GM19397 (cell line): ENCODE data around the gene ITPR1.

Source experiments
- ATAC-seq: cut with Tn5 transposase; IDR thresholded peaks from one replicate; pipeline ENCODE4 v1.9.1; 2021; ENCODE audit warnings: mild to moderate bottlenecking, moderate library complexity; ENCODE audit not compliant: unreplicated experiment

The ITPR1 gene

DNA sequence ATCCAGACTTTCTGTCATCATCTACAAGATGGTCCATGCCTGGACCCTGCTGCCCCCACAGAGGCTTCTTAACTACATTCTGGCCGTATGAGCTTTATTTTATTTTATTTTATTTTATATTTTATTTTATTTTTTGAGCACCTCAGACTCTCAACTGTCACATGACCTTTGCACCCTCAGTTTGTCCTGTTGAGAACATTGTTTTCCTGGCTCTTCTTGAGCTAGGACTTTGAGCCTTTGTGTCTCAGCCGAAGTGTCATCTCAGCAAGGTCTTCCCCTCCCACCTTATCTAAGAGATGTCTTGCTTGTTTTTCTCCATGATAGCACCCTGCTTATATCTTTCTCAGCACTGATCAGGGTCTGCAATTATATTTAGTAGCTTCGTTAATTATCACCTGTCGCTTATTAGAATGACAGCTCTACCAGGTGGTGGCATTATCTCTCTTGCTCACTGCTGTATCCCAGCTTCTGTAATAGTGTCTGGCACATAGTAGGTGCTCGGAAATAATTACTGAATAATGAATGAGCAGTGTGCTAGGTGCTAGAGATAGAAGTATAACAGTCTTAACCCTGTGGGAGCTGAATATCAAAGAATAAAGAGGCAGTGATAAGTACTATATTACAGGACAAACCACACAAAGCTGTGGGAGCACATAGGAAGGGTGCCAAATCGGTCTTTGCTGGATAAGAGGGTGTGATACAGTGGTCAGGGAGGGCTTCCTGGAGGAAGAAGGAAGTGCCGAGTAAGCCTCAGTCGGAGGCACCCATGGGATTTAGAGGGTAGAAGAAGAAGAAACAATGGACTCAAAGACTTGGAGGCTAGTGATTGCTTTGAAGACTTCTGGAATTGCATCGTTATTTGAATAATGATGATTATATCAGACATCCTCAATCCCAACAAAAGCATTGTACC, 136.2 kb downstream of the ITPR1 start:
- no peak for ATAC-seq

DNA sequence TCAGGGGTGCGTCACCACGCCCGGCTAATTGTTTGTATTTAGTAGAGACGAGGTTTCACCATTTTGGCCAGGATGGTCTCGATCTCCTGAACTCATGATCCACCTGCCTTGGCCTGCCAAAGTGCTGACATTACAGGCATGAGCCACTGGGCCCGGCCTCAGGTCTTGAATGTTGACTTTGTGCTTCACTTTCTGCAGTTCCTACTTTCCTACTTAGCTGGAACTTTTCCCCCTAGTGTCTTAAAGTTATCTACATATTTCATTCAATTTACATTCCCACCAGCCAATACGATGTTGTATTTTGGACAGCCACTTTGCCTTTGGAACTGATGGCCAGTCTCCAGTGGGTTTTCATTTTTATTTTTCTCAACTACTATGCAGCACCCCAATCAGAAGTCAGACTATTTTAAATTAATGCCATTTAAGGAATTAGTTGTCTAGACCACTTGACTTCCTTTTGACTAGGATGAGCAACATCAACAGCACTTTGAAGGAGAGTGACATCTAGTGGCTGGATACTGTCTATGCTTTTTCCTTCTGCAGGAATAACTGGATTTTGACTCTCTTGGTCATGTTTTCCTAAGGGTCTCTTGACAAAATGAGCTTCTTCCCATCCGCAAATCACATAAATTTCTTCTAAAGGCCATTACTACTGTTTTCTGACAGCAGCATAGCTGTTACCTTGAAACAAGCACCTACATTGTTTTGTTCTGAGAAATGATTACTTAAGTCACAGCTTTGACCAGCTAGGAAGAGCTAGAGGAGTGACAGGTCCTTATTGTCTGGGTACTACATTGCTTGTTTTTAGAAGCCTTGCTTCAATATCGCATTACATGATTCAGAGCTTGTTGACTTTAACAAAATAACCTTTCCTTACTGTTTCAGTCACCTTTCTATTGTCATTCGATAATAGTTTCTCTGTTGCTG, 140.2 kb downstream of the ITPR1 start:
- ATAC-seq = no peak

DNA sequence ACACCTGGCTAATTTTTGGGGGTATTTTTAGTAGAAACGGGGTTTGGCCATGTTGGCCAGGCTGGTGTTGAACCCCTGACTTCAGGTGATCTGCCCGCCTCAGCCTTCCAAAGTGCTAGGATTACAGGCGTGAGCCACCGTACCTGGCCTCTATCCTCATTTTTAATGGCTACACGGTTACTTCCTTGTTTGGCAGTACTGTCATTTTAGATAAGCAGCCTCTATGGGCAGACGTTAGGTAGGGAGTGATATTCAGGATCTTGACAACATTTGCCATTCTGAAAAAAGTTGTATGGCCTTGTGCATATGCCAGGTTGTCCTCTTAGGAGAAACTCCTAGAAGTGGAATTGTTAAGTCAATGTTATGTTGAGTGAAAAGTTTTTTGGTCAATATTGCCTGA, 141.7 kb downstream of the ITPR1 start:
- ATAC-seq = no peak

DNA sequence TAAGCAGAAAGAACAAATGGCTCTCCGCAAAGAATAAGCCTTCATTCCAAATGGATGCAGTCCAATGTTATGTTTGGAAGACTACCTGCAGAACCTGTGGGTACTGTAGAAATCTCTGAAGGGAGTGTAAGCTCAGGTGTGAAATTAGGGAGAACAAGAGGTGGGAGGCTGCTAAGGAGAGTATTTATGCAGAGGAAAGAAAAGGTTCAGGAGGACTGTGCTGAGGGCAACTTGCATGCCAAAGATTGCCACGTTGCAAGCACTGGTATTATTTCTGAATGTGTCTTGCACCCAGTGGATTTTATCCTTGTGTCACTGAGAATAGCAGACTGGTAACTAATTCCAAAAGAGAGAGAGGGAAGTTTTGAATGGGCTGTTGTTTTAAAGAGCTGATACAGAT, 144.1 kb downstream of the ITPR1 start:
- no peak for ATAC-seq

GRCh38 chr3:4641863-4642563, 148.9 kb downstream of the ITPR1 start:
- no peak for ATAC-seq

GRCh38 chr3:4642611-4643010, 149.5 kb downstream of the ITPR1 start:
- ATAC-seq = no peak

DNA sequence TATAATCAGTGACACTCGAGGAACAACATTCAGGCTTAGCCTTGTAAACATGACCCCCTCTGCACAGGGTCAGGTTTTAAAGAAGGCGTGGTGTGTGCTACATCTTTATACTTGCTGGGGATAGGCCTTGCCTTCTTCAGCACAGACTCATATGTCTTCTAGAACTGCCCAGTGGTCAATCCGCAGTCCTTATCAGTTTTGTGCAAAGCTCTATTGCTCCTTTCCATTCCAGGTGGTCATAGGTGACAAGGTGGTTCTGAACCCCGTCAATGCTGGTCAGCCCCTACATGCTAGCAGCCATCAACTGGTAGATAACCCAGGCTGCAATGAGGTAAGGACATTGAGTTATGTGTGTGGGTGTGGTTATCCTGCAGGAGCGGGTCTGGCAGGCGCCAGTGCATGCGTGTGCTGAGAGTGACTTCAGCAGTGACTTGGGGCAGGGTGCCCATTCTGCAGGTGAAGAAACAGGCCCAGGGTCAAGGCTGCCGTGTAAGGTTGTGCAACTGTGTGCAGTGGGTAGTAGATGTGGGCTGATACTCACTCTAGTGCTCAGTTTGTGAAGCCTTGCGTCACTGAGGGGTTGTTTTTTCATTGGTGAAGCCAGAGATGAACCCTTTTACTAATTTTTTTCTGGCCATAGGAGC, 150.9 kb downstream of the ITPR1 start:
- no peak for ATAC-seq

DNA sequence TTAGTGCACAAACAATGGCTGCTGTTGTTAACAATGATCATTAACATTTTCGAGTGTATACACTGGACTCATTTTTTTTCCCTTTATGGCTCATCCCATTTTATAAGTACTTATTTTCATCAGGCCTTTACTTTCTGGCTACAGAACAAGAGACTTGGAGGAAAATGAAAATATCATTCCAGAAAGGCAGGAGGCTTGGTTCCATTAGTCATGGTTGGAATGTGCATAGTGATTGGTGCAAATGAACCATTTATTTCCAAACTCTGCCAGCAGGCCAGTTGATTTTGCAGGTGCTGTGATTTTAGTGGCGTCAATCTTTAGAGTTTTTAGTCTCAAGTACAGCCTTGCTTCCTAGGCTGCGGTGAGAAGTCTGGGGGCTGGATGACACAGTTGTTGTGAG, 151.8 kb downstream of the ITPR1 start:
- ATAC-seq = no peak

- no peak for ATAC-seq
Observed at GRCh38 chr3:4645468-4645867, 152.3 kb downstream of the ITPR1 start.

DNA sequence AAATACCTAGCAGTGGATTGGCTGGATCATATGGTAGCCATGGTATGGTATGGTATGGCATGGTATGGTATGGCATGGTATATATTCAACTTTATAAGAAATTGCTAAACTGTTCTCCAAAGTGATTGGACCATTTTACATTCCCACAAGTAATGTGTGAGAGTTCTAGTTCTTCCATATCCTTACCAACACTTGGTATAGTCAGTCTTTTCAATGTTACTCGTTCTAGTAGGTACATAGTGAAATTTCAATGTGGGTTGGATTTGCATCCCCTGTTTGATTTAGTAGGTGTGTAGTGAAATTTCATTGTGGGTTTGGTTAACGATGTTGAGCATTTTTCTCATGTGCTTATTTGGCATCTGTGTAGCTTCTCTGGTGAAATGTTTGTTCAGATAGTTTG, 154.3 kb downstream of the ITPR1 start:
- no peak for ATAC-seq

DNA sequence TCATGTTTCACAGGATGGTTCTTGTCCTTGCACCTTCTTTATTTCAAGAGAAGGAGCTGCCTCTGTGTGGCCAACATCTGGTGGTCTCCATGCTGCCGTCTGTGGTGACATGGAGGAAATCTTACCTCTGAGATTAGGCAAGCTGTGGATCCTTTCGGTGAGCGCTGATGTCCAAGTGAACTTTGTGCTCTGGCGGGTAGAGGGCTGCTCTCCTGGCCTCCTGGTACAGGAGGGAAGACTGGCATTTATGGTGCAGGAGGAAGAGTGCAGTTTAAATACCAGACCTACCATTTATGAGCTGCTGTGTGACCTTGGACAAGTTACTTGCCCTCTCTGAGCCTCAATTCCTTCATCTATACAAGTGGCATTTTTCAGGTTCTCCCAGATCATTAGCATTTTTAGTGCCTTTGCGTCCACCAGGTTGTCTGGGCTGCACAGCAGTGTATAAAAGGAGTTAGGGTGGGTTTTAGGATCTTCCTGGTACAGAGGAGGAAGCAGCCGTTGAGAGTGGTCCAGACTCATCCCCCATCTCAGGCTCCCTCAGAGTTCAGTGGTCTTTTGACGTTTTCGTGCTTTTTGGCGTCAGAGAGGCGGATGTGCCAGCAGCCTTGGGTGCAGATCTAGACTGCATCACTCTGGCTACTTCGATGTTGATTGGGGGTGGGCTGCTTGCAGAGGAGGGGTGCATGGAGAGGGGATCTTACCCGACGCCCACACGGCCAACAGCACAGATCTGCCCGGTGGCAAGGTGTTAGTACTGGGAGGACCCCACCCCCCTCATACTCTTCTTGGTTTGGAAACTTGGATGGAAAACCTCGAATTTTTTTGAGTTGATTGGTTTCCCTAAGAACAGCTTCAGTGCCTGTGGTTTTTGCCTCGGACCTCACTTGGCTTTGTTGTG, 162.2 kb downstream of the ITPR1 start:
- ATAC-seq = no peak

- ATAC-seq = no peak
Observed at GRCh38 chr3:4656059-4656458, 162.9 kb downstream of the ITPR1 start.

DNA sequence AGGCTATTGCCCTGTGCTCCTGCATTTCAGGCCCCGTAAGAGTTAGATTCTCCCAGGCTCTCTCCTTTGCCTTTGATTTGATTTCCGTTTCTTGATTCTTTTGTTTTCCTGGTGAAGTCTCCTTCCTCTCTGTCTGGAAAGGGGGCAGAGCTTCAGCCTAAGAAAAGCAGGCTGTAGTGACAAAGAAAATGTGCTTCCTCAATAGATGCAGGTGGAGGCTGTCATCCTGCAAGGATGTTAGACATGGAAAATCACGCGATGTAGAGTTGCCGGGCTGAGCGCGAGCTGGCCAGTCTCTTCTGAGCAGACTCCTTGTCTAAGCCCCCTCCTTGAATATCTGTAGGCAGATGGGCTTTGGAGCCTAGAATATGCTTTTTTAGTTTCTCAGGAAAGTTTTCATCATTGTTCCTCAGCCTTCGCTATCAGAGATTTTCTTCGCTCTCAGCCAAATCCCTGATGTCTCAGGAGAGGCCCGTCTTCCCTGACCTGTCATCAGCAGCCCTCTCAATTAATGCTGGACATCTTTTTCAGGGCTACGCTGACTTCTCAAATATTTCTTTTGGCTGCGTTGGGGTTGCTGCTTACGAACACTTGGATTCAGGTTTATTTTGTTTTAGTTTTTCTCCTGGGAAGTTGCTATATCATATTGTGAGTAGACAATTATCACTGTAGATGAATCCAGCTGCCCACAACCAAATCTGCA, 163.6 kb downstream of the ITPR1 start:
- no peak for ATAC-seq

DNA sequence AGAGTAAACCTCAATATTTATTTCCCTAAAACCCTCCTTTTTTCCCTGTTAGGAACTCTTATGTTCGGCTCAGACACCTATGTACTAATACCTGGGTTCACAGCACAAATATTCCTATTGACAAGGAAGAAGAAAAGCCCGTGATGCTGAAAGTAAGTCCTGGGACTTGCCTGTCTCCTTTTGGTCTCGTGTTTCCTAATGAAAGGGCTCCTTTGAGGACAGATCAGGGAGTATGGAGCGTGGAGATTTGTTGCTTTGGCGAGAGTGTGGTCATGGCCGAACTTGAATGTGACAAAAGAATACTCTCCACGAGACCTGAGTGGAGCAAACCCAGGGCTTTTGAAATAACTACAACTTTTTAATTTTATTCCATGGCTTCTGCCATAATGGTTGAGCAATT, 167.8 kb downstream of the ITPR1 start:
- no peak for ATAC-seq

GRCh38 chr3:4664412-4664811, 171.3 kb downstream of the ITPR1 start:
- no peak for ATAC-seq

DNA sequence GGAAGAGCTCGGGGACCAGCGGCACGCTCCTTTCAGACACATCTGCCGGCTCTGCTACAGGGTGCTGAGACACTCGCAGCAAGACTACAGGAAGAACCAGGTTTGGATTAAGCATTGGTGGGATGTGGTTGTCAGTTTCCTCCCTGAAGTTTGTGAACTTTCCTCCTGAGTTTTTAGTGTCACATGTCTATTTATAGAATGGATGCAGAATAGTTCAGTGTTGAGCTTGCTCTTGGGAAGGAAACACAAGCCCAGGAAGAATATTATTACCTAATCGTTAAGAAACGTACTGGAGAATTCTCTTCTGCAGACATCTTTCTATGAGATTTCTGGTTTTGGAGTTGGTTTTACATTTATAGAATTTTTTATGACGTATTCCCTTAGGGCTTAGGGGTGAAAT, 172.0 kb downstream of the ITPR1 start:
- no peak for ATAC-seq

GRCh38 chr3:4666071-4666470, 172.9 kb downstream of the ITPR1 start:
- no peak for ATAC-seq

DNA sequence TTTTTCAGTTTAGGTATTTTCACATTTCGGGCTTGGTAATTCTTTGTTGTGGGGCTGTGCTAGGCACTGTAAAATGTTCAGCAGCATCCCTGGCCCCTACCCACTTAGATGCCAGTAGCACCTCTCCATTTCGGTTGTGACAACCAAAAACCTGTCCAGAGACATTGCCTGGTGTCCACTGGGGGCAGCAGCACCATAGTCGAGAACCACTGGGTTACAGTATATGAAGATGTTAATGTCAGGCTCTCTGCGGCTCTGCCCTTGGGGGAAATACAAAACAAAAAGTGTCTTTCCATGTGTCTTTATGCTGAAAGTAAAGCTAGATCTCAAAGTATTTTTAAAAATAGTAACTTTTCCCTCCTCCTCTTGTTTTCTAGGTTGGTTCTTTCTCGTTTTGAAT, 177.2 kb downstream of the ITPR1 start:
- no peak for ATAC-seq

DNA sequence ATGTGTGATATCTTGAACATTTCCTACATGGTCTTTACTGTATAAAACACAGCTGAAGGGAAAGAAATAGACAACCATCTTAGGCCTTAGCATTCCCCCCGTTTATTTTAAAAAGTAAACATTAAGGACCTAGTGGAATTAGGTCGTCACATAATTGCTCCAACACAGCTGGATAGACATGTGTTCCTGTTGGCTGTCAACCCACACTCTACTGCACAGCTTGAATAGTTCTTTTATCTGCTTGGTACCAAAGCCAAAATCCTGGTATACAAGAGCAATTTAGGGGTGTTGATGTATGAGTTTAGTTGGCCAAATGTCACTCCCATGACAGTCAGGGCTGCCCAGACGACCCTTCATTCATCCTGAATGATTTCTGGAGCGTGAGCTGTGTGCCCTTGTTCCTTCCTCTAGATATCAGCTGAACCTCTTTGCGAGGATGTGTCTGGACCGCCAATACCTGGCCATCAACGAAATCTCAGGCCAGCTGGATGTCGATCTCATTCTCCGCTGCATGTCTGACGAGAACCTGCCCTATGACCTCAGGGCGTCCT, 179.7 kb downstream of the ITPR1 start:
- ATAC-seq = no peak
